Dermis blood vessel endothelial cell (primary cell): Measurements from ENCODE around the gene IGFL3. TPM values are rescaled to one million over a fixed set of nuclear protein-coding genes. Genes with fewer than 3 reads are reported as not detected.

Experiments
- DNase-seq: peaks from one replicate; pipeline ENCODE4 v3.0.0; 2010
- total RNA-seq: library from RNA; depleted of rRNA; stranded (reverse); fragments of >200 nt; gene quantifications from 2 replicates; pipeline ENCODE4 v1.2.3, GENCODE V29; 2014

The IGFL3 gene
- total RNA-seq, 1 donor from 2014 or later = not detected

- DNase-seq = no peak
Measured at GRCh38 chr19:46076031-46076880, 48.2 kb downstream of the IGFL3 start.

GRCh38 chr19:46073268-46073922 lies 51.1 kb downstream of the IGFL3 start:
- DNase-seq = no peak

Other genes with a start within 250 kb of the IGFL3 start
- 31.6 and 32.7 TPM in 2 replicates for gene IRF2BP1, start 238.5 kb downstream of the IGFL3 start, total RNA-seq
- 1.4 and 2.7 TPM in 2 replicates for gene MYPOP, start 222.1 kb downstream of the IGFL3 start, total RNA-seq
- not detected in 2 replicates for gene NANOS2, start 209.9 kb downstream of the IGFL3 start, total RNA-seq
- gene NOVA2, start 150.8 kb downstream of the IGFL3 start, total RNA-seq = 7.0 and 16.9 TPM in 2 replicates
- gene CCDC61, start 129.2 kb downstream of the IGFL3 start, total RNA-seq = 7.3 and 8.1 TPM in 2 replicates
- gene PGLYRP1, start 101.6 kb downstream of the IGFL3 start, total RNA-seq = not detected in 2 replicates
- not detected in 2 replicates for gene IGFL4, start 83.7 kb downstream of the IGFL3 start, total RNA-seq
- gene IGFL2, start 23.6 kb upstream of the IGFL3 start, total RNA-seq = not detected in 2 replicates
- not detected in 2 replicates for gene IGFL1, start 105.1 kb upstream of the IGFL3 start, total RNA-seq
- gene HIF3A, start 172.4 kb upstream of the IGFL3 start, total RNA-seq = 23.1 and 52.6 TPM in 2 replicates
- gene PPP5C, start 222.4 kb upstream of the IGFL3 start, total RNA-seq = 88.8 and 113 TPM in 2 replicates